AG09319 (cell line): Measurements from ENCODE around the gene DERL3.

Experiments
- DNase-seq: peaks from one replicate; pipeline ENCODE4 v3.0.0-alpha.2; 2010; ENCODE audit warnings: low read depth; ENCODE audit errors: extremely low read depth
- TF ChIP-seq, protein P1 (sequence below): IDR thresholded peaks from 2 replicates; pipeline ENCODE4 v1.5.1; 2011; ENCODE audit warnings: low read depth, mild to moderate bottlenecking, inconsistent platforms, low read length, moderate library complexity

The DERL3 gene

DNA sequence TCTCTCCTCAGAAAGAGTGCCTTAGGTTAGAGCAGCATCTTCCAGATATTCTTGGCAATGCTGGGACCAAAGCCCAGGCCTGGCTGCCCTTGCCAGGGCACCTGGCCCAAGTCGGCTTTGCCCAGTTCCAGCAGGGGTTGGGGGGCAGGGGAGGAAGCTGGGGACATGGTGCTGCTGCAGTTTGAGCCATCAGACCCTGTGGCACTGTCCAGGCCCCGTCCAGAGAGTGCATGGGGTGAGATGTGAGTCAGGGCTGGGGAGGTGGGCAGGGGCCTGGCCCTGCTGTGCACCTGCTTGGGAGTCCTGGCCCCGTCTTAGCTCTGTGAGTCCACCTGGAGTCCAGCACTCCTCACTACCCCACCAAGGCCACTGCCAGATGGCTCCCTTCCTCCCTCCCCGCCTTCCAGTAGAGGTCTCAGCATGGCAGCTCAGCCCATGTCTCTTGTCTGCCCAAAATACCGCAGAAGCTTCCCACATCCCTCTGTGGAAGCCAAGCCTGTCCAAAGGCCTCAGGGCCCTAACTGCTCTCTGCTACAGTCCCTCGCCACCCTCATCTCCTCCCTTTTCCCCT lies 16.6 kb downstream of the DERL3 start:
- TF ChIP-seq, protein P1, sequence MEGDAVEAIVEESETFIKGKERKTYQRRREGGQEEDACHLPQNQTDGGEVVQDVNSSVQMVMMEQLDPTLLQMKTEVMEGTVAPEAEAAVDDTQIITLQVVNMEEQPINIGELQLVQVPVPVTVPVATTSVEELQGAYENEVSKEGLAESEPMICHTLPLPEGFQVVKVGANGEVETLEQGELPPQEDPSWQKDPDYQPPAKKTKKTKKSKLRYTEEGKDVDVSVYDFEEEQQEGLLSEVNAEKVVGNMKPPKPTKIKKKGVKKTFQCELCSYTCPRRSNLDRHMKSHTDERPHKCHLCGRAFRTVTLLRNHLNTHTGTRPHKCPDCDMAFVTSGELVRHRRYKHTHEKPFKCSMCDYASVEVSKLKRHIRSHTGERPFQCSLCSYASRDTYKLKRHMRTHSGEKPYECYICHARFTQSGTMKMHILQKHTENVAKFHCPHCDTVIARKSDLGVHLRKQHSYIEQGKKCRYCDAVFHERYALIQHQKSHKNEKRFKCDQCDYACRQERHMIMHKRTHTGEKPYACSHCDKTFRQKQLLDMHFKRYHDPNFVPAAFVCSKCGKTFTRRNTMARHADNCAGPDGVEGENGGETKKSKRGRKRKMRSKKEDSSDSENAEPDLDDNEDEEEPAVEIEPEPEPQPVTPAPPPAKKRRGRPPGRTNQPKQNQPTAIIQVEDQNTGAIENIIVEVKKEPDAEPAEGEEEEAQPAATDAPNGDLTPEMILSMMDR = no peak
- no peak for DNase-seq

DNA sequence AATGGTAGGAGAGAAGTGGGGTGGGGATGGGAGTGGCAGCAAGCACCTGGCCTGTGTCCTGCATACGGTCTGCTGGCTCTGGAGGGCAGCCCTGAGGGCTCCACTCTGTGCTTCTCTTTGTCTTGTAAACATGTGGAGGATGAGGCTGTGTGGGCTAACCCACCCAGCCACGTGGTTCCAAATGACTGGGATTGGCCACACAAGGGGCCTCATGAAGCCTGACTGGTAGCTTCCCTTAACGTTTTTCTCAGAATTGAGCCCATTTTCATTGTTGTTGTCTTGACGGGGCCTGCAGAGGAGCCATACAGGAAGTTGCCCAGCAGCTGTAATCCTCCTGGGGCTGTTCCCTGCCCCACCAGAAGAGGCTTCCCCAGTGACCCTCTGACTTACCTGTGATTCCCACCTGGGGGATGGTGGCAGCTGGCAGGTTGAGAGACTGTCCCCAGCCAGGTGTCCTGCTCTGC lies 18.0 kb downstream of the DERL3 start:
- TF ChIP-seq, protein P1 = no peak
- no peak for DNase-seq

DNA sequence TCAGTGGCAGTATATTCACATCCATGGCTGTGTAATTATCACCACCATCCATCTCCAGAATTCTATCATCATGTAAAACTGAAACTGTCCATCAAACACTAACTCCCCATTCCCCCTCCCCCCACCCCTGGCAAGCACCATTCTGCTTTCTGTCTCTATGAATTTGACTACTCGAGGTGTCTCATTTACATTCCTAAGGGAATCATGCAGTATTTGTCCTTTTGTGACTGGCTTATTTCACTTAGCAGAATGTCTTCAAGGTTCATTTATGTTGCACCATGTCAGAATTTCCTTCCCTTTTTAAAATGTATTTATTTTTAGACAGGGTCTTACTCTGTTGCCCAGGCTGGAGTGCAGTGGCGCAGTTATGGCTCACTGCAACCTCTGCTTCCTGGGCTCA lies 20.3 kb downstream of the DERL3 start:
- TF ChIP-seq, protein P1 = no peak
- DNase-seq = no peak

DNA sequence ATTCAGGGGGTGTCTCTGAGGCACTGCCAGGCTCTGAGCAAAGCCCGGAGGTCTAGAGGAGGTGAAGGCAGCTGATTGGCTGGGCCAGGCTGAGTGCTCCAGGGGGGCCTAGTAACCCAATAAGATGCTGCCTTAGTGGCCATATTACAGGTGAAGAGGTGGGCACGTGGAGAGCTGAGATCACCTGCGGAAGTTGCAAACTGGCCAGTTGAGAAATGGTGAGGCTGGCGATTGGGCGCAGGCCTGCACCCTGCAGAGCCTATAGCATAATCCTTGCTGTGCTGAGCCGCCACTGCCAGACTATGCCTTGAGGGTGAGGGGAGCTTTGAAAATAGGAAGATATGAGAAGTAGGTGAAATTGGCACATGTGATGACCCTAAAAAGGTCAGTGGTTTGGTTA lies 21.7 kb downstream of the DERL3 start:
- DNase-seq = no peak

DNA sequence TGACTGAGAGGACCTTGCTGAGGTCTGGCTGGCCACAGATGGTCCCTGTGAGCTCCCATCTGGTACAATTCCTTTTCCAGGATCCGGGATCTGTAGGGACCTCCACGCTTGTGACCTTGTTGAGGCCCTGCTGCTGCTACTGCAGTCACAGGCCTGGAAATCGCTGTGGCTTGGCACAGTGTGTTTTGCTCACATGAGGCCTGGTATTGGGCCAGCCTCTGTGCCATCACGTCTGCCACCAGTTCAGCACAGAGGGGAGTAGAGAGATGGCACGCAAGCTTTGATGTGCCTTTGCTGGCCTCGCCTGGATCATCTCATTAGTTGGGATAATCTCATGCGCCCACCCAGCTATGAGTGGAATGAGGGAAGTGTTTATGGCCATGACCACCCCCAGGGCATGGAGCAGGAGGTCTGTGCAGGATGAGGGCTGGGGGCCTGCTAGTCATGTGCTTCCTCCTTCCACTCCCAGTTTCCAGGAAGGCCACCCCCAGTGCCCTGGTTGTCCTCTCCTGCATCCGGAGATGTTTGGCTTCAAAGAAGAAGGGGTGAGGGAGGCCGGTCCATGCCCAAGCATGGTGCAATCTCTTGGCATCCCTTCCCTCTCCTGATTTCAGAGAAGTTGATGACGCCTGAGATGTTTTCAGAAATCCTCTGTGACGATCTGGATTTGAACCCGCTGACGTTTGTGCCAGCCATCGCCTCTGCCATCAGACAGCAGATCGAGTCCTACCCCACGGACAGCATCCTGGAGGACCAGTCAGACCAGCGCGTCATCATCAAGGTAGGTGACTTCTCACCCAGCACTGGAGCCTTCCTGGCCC lies 22.4 kb downstream of the DERL3 start:
- no peak for DNase-seq
- TF ChIP-seq, protein P1 = no peak

More for the DNA sequence above, 21.7 kb downstream of the DERL3 start:
- TF ChIP-seq, protein P1 = no peak

DNA sequence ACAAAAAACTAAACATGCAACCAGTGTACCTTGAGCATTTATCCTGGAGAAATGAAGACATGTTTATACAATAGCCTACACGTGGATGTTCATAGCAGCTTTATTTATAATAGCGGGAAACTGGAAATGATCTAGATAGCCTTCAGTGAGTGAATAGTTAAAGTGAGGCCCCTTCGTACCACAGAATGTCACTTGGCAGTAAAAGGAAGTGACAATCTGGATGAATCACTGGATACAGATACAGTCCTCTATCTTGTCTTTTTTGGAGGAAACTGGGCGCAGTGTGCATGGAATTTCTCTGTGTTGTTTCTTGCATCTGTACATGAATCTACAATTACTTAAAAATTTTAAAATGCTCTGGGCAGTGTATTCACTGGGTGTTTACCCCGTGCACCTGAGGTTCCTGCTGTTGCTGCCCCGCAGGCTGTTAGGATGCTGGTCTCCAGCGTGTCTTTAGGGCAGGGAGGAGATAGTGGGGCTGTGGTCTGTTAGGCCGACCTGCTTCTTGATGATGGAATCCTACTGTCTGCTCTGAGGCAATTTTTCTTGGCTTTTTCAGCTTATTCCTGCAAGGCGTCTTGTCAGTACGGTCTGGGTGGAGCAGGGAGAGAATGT lies 23.2 kb downstream of the DERL3 start:
- DNase-seq = no peak
- TF ChIP-seq, protein P1 = no peak

DNA sequence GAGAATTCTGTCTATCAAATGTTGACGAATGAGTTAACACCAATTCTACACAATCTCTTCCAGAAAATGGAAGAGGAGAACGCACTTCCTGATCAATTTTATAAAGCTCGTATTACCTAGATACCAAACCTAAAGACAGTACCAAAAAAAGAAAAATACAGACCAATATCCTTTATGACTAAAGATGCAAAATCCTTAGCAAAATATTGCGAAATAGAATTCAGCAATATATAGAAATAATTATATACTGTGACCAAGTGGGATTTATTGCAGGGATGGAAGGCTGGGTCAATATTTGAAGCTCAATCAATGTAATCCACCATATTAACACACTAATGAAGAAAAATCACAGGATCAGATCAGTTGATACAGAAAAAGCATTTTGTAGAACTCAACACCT lies 26.4 kb downstream of the DERL3 start:
- TF ChIP-seq, protein P1 = no peak
- no peak for DNase-seq
